Colonic mucosa (tissue), 4 donors: ENCODE data around the gene EVA1B. TPM values are rescaled to one million over a fixed set of nuclear protein-coding genes. Genes with fewer than 3 reads are reported as not detected.

Source experiments
- DNase-seq: peaks from one replicate; pipeline ENCODE4 v3.0.0-alpha.2; 2020
- H3K27ac ChIP-seq: fragments of 200-600 bp; one replicate; pipeline ENCODE4 v1.8.0; 2021
- H3K27me3 ChIP-seq: fragments of 200-600 bp; one replicate; pipeline ENCODE4 v1.8.0; 2021
- H3K36me3 ChIP-seq: fragments of 200-600 bp; one replicate; pipeline ENCODE4 v1.8.0; 2021
- H3K4me1 ChIP-seq: fragments of 200-600 bp; one replicate; pipeline ENCODE4 v1.8.0; 2021; ENCODE audit warnings: mild to moderate bottlenecking
- H3K4me3 ChIP-seq: fragments of 200-600 bp; one replicate; pipeline ENCODE4 v1.8.0; 2021
- H3K9ac ChIP-seq, 2 donors: one replicate each; pipeline ENCODE4 v1.7.0; 2013; ENCODE audit warnings: control low read depth in 2 of 2, low read depth in 2 of 2, low read length in 2 of 2
- H3K9me3 ChIP-seq: fragments of 200-600 bp; one replicate; pipeline ENCODE4 v1.8.0; 2021
- CTCF ChIP-seq: fragments of 200-600 bp; IDR thresholded peaks from one replicate; pipeline ENCODE4 v1.8.0; 2022; ENCODE audit warnings: antibody characterized with exemption, mild to moderate bottlenecking
- intact Hi-C: fragments of 100-400 bp; cut with DNase I; formaldehyde crosslinking; loops from one replicate; pipeline ENCODE4 v1.14.1; 2022
- total RNA-seq, 2 donors: library from RNA; stranded (reverse); fragmentation: NEBNext Ultra II Directional in 1 of 2; extraction: Animal tissue kit (Norgen Biotek cat#: 25700) in 1 of 2; gene quantifications; one replicate each; pipeline ENCODE4 v1.2.1, GENCODE V29; 2021
- donor health status: healthy.
- donor health status: DM: no; HTN: no; CAD: no.
- donor health status: DM: no; HTN: no; CAD: no.

Gene EVA1B
- total RNA-seq, 2 donors from 2014 or later = 5.3 to 8.7 TPM

GRCh38 chr1:36297062-36297461 is 26.4 kb downstream of the EVA1B start:
- Histone ChIP-seq H3K4me1 (no peaks in the 10 kb centered on the region), H3K27me3 (no peaks in the 10 kb centered on the region), H3K9me3 (no peaks in the 10 kb centered on the region), H3K4me3 (no peak overlapping the region), H3K27ac (peak overlapping the region; percentile 66), H3K36me3 (peaks cover 11% of the 10 kb centered on the region), H3K9ac (peak overlapping the region in 1 of 2 donors; percentile 14)
- DNase-seq = no peak
- no peak for TF ChIP-seq CTCF
- intact Hi-C loops = no loop called here

DNA sequence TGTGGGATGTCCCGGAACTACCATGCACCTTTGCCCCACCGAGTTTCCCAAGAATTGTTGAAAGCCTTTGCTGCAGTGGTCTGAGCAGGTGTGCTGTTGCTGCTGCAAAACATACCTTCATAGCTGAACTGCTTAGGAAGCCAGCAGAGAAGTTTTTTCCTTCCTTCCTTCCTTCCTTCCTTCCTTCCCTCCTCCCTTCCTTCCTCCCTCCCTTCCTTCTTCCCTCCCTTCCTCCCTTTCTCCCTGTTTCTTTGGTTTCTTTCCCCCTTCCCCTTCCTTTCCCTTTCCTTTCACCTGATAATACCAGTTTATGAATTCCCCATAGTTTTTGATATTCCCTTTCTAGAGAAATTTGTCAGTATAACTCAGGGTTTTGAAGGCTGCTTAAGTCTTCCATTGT is 28.1 kb downstream of the EVA1B start:
- TF ChIP-seq CTCF = no peak
- intact Hi-C loops = no loop called here
- H3K27ac ChIP-seq = no peak overlapping the region
- H3K27me3 ChIP-seq = no peaks in the 10 kb centered on the region
- no peaks in the 10 kb centered on the region for H3K36me3 ChIP-seq
- no peak for DNase-seq
- H3K4me3 ChIP-seq = no peak overlapping the region
- H3K9ac ChIP-seq = no peak overlapping the region
- no peaks in the 10 kb centered on the region for H3K4me1 ChIP-seq
- H3K9me3 ChIP-seq = no peaks in the 10 kb centered on the region

DNA sequence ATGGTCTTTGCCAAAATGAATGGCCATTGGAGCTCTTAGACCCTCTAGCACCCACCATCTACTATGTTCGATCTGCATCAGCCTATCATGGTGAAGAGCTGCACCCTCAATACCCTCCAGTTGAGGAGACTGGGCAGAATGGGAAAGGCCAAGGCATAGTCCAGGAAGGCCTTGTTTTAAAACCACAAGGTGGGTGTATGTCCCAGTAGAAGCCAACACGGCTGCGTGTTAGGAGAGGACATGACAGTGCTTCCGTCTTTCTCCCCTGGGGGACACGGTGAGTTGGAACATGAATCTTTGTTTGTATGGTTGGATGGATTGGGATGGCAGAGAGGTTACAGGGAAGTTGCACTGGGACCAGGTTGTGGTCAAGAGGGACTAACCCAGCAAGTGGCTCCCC is 35.9 kb downstream of the EVA1B start:
- intact Hi-C loops = loop anchor here (5.0 to 10.0 kb wide), 3 partner anchors 103 to 195 kb away; partner anchors contain the start of gene MAP7D1
- DNase-seq = no peak
- no peaks in the 10 kb centered on the region for H3K27me3 ChIP-seq
- H3K4me3 ChIP-seq = no peak overlapping the region
- no peaks in the 10 kb centered on the region for H3K4me1 ChIP-seq
- H3K36me3 ChIP-seq = peaks cover 6% of the 10 kb centered on the region
- H3K9me3 ChIP-seq = no peaks in the 10 kb centered on the region
- no peak overlapping the region for H3K9ac ChIP-seq
- H3K27ac ChIP-seq = no peak overlapping the region
- no peak for TF ChIP-seq CTCF

DNA sequence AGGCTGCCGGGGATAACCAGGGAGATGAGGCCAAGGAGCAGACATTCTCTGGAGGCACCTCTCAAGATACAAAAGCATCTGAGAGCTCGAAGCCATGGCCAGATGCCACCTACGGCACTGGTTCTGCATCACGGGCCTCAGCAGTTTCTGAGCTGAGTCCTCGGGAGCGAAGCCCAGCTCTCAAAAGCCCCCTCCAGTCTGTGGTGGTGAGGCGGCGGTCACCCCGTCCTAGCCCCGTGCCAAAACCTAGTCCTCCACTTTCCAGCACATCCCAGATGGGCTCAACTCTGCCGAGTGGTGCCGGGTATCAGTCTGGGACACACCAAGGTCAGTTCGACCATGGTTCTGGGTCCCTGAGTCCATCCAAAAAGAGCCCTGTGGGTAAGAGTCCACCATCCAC is 36.6 kb downstream of the EVA1B start:
- TF ChIP-seq CTCF = no peak
- Histone ChIP-seq H3K9ac (no peak overlapping the region), H3K36me3 (peaks cover 6% of the 10 kb centered on the region), H3K9me3 (no peaks in the 10 kb centered on the region), H3K27me3 (no peaks in the 10 kb centered on the region), H3K4me1 (no peaks in the 10 kb centered on the region), H3K4me3 (no peak overlapping the region), H3K27ac (no peak overlapping the region)
- no peak for DNase-seq
- intact Hi-C loops = loop anchor here (5.0 to 10.0 kb wide), 3 partner anchors 102 to 195 kb away; partner anchors contain the start of gene MAP7D1

- Histone ChIP-seq H3K4me3 (no peak overlapping the region), H3K27me3 (no peaks in the 10 kb centered on the region), H3K9ac (no peak overlapping the region), H3K36me3 (peaks cover 6% of the 10 kb centered on the region), H3K4me1 (no peaks in the 10 kb centered on the region), H3K9me3 (no peaks in the 10 kb centered on the region), H3K27ac (no peak overlapping the region)
- intact Hi-C loops = loop anchor here (5.0 to 10.0 kb wide), 3 partner anchors 101 to 193 kb away; partner anchors contain the start of gene MAP7D1
- TF ChIP-seq CTCF = peak; percentile 65
- peak; percentile 72 for DNase-seq
These were observed 37.9 kb downstream of the EVA1B start for GRCh38 chr1:36285443-36286101.
